ENCODE data around the gene LHX4.

LHX4 gene

GRCh38 chr1:180282401-180283044 lies 52.5 kb downstream of the LHX4 start:
- peaks cover 15% of the 10 kb centered on the region; the same call in 1 of the 2 replicates for H3K36me3 ChIP-seq (ENCODE audit: insufficient read depth, low read length)
- no peaks in the 10 kb centered on the region for H3K4me1 ChIP-seq (ENCODE audit: insufficient read depth, low read length, severe bottlenecking)
- no peaks in the 10 kb centered on the region for H3K27me3 ChIP-seq (ENCODE audit: insufficient read depth, low read length)

DNA sequence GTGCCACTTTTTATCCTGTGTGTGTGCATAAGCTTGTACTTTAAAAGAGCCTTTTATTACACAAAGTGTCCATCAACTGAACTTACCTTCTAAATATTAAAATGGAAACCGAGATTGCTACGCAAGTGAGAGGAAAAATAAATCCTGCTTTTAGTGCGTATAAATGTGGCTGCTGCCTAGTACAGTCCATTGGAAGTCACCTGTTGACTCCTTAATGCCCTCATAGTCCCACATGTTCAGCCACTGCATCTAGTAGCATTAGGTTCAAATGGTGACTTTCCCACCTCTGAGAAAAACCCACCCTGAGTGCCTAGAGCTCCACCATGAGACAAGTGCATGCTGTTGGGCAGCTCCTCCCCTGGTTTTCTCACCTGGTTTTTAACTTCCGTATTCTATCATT lies 53.0 kb downstream of the LHX4 start:
- no peaks in the 10 kb centered on the region for H3F3A ChIP-seq (ENCODE audit: insufficient read depth, low read length)
- H3K9me3 ChIP-seq (ENCODE audit: low read length), result no peaks in the 10 kb centered on the region
- H3K4me1 ChIP-seq (ENCODE audit: insufficient read depth, low read length, severe bottlenecking), result no peaks in the 10 kb centered on the region
- H3K4me3 ChIP-seq (ENCODE audit: low read depth, low read length, poor library complexity, severe bottlenecking), result no peak overlapping the region
- no peaks in the 10 kb centered on the region for H3K9me2 ChIP-seq (ENCODE audit: low read depth, low read length)
- H3K27ac ChIP-seq (ENCODE audit: low read depth, low read length, poor library complexity, severe bottlenecking), result no peak overlapping the region
- TF ChIP-seq EZH2 (IDR thresholded peaks at IDR 0.05; ENCODE audit: borderline replicate concordance, low read length) (no peak), CTCF (IDR thresholded peaks at IDR 0.05; ENCODE audit: low read length) (no peak)
- H3K4me2 ChIP-seq (ENCODE audit: low read length), result no peak overlapping the region
- H3K36me3 ChIP-seq (ENCODE audit: insufficient read depth, low read length), result peaks cover 15% of the 10 kb centered on the region; the same call in 1 of the 2 replicates
- no peaks in the 10 kb centered on the region for H3K27me3 ChIP-seq (ENCODE audit: insufficient read depth, low read length)
- H2AFZ ChIP-seq (ENCODE audit: low read length), result no peak overlapping the region
- no peaks in the 10 kb centered on the region for H4K20me1 ChIP-seq (ENCODE audit: insufficient read depth, low read length)
- no peak overlapping the region for H3K9ac ChIP-seq (ENCODE audit: low read length)
- no peaks in the 10 kb centered on the region for H3K79me2 ChIP-seq (ENCODE audit: insufficient read depth, low read length)

More at GRCh38 chr1:180282401-180283044, 52.5 kb downstream of the LHX4 start:
- H3K9ac ChIP-seq (ENCODE audit: low read length), result no peak overlapping the region
- no peak overlapping the region for H2AFZ ChIP-seq (ENCODE audit: low read length)
- no peak overlapping the region for H3K27ac ChIP-seq (ENCODE audit: low read depth, low read length, poor library complexity, severe bottlenecking)
- H3K9me3 ChIP-seq (ENCODE audit: low read length), result no peaks in the 10 kb centered on the region
- no peaks in the 10 kb centered on the region for H3K9me2 ChIP-seq (ENCODE audit: low read depth, low read length)
- no peak overlapping the region for H3K4me3 ChIP-seq (ENCODE audit: low read depth, low read length, poor library complexity, severe bottlenecking)
- no peaks in the 10 kb centered on the region for H4K20me1 ChIP-seq (ENCODE audit: insufficient read depth, low read length)
- no peak overlapping the region for H3K4me2 ChIP-seq (ENCODE audit: low read length)
- TF ChIP-seq CTCF (IDR thresholded peaks at IDR 0.05; ENCODE audit: low read length), result no peak
- TF ChIP-seq EZH2 (IDR thresholded peaks at IDR 0.05; ENCODE audit: borderline replicate concordance, low read length), result no peak
- H3F3A ChIP-seq (ENCODE audit: insufficient read depth, low read length), result no peaks in the 10 kb centered on the region
- H3K79me2 ChIP-seq (ENCODE audit: insufficient read depth, low read length), result no peaks in the 10 kb centered on the region

- no peak overlapping the region for H2AFZ ChIP-seq (ENCODE audit: low read length)
- TF ChIP-seq EZH2 (IDR thresholded peaks at IDR 0.05; ENCODE audit: borderline replicate concordance, low read length) (no peak), CTCF (IDR thresholded peaks at IDR 0.05; ENCODE audit: low read length) (no peak)
- H3K9ac ChIP-seq (ENCODE audit: low read length), result no peak overlapping the region
- H3K9me2 ChIP-seq (ENCODE audit: low read depth, low read length), result no peaks in the 10 kb centered on the region
- peaks cover under 1% of the 10 kb centered on the region; the same call in 1 of the 2 replicates for H3K36me3 ChIP-seq (ENCODE audit: insufficient read depth, low read length)
- H3K9me3 ChIP-seq (ENCODE audit: low read length), result no peaks in the 10 kb centered on the region
- H4K20me1 ChIP-seq (ENCODE audit: insufficient read depth, low read length), result no peaks in the 10 kb centered on the region
- no peaks in the 10 kb centered on the region for H3K79me2 ChIP-seq (ENCODE audit: insufficient read depth, low read length)
- H3K4me1 ChIP-seq (ENCODE audit: insufficient read depth, low read length, severe bottlenecking), result no peaks in the 10 kb centered on the region
- H3K4me3 ChIP-seq (ENCODE audit: low read depth, low read length, poor library complexity, severe bottlenecking), result no peak overlapping the region
- H3F3A ChIP-seq (ENCODE audit: insufficient read depth, low read length), result no peaks in the 10 kb centered on the region
- H3K27ac ChIP-seq (ENCODE audit: low read depth, low read length, poor library complexity, severe bottlenecking), result no peak overlapping the region
- H3K4me2 ChIP-seq (ENCODE audit: low read length), result no peak overlapping the region
- H3K27me3 ChIP-seq (ENCODE audit: insufficient read depth, low read length), result no peaks in the 10 kb centered on the region
These were observed 56.4 kb downstream of the LHX4 start for GRCh38 chr1:180286417-180286816.
